WERI-Rb-1 (cell line): Measurements from ENCODE around the gene FAM156A.
"Not testable (repeated sequence)": the region's sequence is repeated elsewhere in the genome, so short reads cannot be mapped to it uniquely, and the experiment has no call there.

Source experiments
- DNase-seq: peaks from one replicate; pipeline ENCODE4 v3.0.0-alpha.2; 2020
- H3K27ac ChIP-seq: fragments of 250-450 bp; sonication (Bioruptor Pico); 2 replicates; pipeline ENCODE4 v1.5.1; 2020; ENCODE audit warnings: mild to moderate bottlenecking, moderate library complexity
- H3K27me3 ChIP-seq: fragments of 250-450 bp; sonication (Bioruptor Pico); 2 replicates; pipeline ENCODE4 v1.5.1; 2021; ENCODE audit warnings: mild to moderate bottlenecking, low read depth, moderate library complexity; ENCODE audit not compliant: insufficient read depth, severe bottlenecking
- H3K36me3 ChIP-seq: fragments of 250-450 bp; sonication (Bioruptor Pico); 2 replicates; pipeline ENCODE4 v1.5.1; 2020; ENCODE audit warnings: mild to moderate bottlenecking, moderate library complexity
- H3K4me3 ChIP-seq: 2 replicates; pipeline ENCODE4 v1.5.1; 2011; ENCODE audit warnings: low read depth, mild to moderate bottlenecking, control low read depth, low read length
- H3K9me3 ChIP-seq: fragments of 250-450 bp; sonication (Bioruptor Pico); 2 replicates; pipeline ENCODE4 v1.5.1; 2021; ENCODE audit warnings: mild to moderate bottlenecking, moderate library complexity; ENCODE audit not compliant: severe bottlenecking
- TF ChIP-seq, protein P1 (sequence below): IDR thresholded peaks from 2 replicates; pipeline ENCODE4 v1.5.1; 2011; ENCODE audit warnings: low read depth, mild to moderate bottlenecking, control low read depth, inconsistent platforms, low read length

FAM156A gene, protein sequence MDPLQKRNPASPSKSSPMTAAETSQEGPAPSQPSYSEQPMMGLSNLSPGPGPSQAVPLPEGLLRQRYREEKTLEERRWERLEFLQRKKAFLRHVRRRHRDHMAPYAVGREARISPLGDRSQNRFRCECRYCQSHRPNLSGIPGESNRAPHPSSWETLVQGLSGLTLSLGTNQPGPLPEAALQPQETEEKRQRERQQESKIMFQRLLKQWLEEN

DNA sequence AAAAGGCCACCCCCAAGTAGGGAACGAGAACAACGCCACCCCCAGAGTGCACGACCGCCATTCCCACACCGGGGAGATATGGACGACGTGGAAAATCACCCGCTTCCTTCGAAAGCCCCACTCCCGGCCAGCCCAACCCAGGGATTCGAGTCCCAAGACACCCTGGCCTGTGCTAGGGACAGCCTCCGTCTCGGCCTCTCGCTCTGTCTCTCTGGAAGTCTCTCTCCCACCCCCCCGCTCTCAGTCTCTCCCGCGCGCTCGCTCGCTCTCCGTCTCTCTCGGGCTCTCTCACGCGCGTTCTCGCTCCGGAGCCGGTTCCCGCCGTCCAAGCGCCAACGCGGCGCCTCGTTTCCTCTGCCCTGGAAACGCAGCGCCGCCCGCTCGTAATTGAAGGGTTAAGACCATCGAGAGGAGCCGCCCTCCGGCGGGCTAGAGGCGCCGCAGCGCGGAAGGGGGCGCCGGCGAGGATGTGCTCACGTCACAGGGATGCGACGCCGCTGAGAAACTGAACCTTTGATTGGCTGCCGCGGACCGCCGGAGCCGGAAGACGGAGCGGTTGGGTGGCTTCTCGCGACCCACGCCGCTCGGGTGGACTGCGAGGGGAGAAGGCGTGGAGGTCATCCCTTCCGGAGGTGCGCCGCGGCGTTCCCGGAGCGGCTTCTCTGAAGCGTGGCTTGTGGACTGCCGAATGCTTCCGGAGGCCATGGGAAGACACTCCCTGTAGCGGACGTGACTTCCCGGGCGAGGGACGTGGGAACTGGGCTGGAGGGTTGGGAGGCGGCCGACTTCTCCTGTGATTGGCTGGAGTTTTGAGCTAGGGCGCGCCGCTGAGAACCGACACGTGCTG is at the start of gene FAM156A:
Gene FAM156A (minus strand): TSS at position 406 of the 847 bp plus-strand sequence. CDS start 9,930 bp downstream, outside the sequence.
- not testable (repeated sequence) for H3K36me3 ChIP-seq, DNase-seq, H3K27ac ChIP-seq, H3K27me3 ChIP-seq, H3K9me3 ChIP-seq, H3K4me3 ChIP-seq

DNA sequence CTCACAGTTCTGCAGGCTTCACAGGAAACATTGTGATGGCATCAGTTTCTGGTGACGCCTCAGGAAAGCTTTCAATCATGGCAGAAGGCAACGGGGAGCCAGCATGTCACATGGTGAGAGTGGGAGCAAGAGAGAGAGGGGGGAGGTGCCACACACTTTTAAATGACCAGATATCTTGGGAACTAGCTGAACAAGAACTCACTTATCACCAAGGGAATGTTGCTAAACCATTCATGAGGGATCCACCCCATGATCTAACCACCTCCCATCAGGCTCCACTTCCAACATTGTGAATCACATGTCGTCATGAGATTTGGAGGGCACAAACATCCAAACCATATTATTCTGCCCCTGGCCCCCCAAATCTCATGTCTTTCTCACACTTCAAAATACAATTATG is 47.0 kb upstream of the FAM156A start:
- Histone ChIP-seq H3K4me3 (no peak overlapping the region), H3K27ac (no peak overlapping the region), H3K36me3 (no peaks in the 10 kb centered on the region), H3K9me3 (peaks cover 3% of the 10 kb centered on the region), H3K27me3 (peaks cover 41% of the 10 kb centered on the region)
- DNase-seq, result no peak
- TF ChIP-seq, protein P1, sequence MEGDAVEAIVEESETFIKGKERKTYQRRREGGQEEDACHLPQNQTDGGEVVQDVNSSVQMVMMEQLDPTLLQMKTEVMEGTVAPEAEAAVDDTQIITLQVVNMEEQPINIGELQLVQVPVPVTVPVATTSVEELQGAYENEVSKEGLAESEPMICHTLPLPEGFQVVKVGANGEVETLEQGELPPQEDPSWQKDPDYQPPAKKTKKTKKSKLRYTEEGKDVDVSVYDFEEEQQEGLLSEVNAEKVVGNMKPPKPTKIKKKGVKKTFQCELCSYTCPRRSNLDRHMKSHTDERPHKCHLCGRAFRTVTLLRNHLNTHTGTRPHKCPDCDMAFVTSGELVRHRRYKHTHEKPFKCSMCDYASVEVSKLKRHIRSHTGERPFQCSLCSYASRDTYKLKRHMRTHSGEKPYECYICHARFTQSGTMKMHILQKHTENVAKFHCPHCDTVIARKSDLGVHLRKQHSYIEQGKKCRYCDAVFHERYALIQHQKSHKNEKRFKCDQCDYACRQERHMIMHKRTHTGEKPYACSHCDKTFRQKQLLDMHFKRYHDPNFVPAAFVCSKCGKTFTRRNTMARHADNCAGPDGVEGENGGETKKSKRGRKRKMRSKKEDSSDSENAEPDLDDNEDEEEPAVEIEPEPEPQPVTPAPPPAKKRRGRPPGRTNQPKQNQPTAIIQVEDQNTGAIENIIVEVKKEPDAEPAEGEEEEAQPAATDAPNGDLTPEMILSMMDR, result no peak

DNA sequence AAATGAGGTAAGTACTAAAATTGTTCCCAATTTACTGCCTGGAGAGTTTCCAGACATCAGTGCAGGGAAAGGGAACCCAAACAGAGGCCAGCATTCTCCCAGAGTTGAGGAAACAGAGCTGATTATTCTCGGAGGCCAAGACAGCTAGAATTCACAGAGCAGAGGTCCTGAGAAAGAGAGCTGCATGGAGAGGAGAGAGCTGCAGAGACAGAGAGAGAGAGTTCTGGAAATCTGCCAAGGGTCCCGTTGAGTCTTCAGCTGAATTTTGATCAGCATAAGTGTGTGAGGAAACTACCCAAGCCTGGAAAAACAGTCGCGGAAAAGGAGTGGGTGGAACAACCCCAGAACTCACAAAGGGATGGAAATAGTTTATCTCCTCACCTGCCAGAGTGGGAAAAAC is 46.5 kb upstream of the FAM156A start:
- Histone ChIP-seq H3K9me3 (peaks cover 3% of the 10 kb centered on the region), H3K27me3 (peaks cover 45% of the 10 kb centered on the region), H3K27ac (no peak overlapping the region), H3K4me3 (no peak overlapping the region), H3K36me3 (no peaks in the 10 kb centered on the region)
- DNase-seq, result no peak
- TF ChIP-seq, protein P1, result no peak

DNA sequence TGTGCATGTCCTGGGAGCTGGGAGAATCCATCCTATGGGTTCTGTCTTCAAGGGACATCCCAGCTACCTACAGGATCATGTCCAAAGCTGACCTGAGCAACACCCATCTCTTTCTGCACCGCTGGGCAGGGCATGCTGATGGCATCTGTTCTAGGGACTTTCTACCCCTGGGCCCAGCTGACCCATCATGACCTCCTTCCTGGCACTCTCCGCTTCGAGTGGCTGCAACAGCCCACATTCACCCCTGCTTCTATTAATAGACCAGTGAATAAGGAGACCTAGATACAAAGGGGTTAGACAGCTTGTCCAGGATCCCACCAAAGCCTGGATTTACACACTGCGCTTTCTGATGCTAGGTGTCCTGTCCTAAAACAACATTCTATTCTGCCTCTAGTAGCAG is 45.7 kb upstream of the FAM156A start:
- H3K27me3 ChIP-seq, result peaks cover 52% of the 10 kb centered on the region
- TF ChIP-seq, protein P1, result no peak
- peaks cover 3% of the 10 kb centered on the region for H3K9me3 ChIP-seq

DNA sequence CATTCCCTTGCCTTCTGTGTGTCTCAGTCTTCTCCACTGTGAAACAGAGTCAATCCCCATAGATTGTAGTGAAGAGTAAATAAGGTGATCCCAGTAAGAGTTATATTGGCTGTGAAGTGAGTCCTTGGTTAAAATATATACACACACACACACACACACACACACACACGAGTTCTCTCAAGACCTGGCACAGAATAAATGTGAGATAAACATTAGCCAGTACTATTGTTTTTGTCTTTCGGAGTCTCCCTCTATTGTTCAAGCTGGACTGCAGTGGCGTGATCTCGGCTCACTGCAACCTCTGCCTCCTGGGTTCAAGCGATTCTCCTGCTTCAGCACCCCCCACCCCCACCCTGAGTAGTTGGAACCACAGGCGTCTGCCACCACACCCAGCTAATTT is 44.8 kb upstream of the FAM156A start:
- DNase-seq, result no peak
- peaks cover 3% of the 10 kb centered on the region for H3K9me3 ChIP-seq
- H3K27ac ChIP-seq, result no peak overlapping the region
- no peak overlapping the region for H3K4me3 ChIP-seq
- no peaks in the 10 kb centered on the region for H3K36me3 ChIP-seq
- peaks cover 58% of the 10 kb centered on the region for H3K27me3 ChIP-seq
- TF ChIP-seq, protein P1, result no peak

More for the DNA sequence above, 45.7 kb upstream of the FAM156A start:
- Histone ChIP-seq H3K36me3 (no peaks in the 10 kb centered on the region), H3K27ac (no peak overlapping the region), H3K4me3 (no peak overlapping the region)
- no peak for DNase-seq

DNA sequence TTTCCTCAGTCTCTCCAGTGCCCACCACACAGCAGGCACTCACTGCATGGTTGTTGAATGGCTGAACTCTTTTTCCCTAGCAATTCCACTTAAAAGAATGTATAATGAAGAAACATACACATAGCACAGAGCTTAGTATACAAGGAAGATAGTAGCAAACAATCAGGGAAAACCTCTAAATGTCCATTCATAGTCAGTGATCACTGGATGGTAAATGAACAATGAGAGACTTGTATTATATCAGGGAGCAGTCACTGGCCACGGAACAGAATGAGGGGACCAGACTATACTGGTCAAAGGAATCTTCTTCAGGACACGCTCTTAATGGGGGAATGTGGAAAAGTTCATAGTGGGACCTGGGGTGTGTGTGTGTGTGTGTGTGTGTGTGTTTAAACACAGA is 43.6 kb upstream of the FAM156A start:
- H3K27ac ChIP-seq, result no peak overlapping the region
- H3K36me3 ChIP-seq, result no peaks in the 10 kb centered on the region
- H3K9me3 ChIP-seq, result no peaks in the 10 kb centered on the region
- DNase-seq, result no peak
- no peak overlapping the region for H3K4me3 ChIP-seq
- TF ChIP-seq, protein P1, result no peak
- peaks cover 57% of the 10 kb centered on the region for H3K27me3 ChIP-seq
